ENCODE data around the gene CSF2RB. TPM values are rescaled to one million over a fixed set of nuclear protein-coding genes. Genes with fewer than 3 reads are reported as not detected.

Gene CSF2RB
- total and polyA plus RNA-seq, 9 donors = 0.53 to 2.3 (median 1.8) TPM

- intact Hi-C loops (cut with DNase I) = no loop called here
- no peak for TF ChIP-seq POLR2A (IDR thresholded peaks at IDR 0.05)
- no peak for TF ChIP-seq CTCF (IDR thresholded peaks at IDR 0.05)
- TF ChIP-seq EP300 (IDR thresholded peaks at IDR 0.05) = no peak
- Histone ChIP-seq H3K36me3 (no peaks in the 10 kb centered on the region), H3K9me3 (peaks cover 0 to 3% of the 10 kb centered on the region in 2 donors), H3K27ac (no peak overlapping the region), H3K4me3 (no peak overlapping the region), H3K4me1 (ENCODE audit: insufficient read depth) (no peaks in the 10 kb centered on the region), H3K27me3 (no peaks in the 10 kb centered on the region)
- 80 to 87% (median 83%) methylated on average over 4 of the region's 4 CpGs for WGBS, 3 donors
- no peak for DNase-seq
Measured at GRCh38 chr22:36898690-36899089, 14.7 kb upstream of the CSF2RB start.

DNA sequence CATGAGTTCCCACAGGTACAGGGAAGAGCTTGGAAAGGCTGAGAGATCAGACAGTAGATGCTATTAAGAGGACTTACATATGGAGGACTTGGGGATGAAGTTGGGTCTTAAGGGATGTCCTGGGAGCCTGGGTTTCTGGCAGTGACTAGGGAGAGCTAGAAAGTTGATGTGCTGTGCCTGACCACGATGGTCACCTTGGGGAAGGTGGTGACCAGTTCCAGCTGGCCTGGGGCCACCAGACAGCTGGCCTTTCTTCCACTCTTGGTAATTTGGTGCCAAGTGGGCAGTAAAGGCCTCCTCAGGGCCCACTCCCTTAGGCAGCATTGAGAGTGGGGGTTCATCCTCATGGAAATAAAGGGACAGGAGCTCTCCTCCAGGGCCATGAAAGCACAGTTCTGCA is 13.9 kb upstream of the CSF2RB start:
- H3K27me3 ChIP-seq = no peaks in the 10 kb centered on the region
- WGBS, 3 donors = 53 to 75% (median 72%) methylated on average over 1 of the region's 1 CpG
- DNase-seq = no peak

GRCh38 chr22:36900225-36900624 is 13.2 kb upstream of the CSF2RB start:
- Histone ChIP-seq H3K27me3 (no peaks in the 10 kb centered on the region), H3K4me3 (no peak overlapping the region), H3K36me3 (no peaks in the 10 kb centered on the region), H3K4me1 (ENCODE audit: insufficient read depth) (no peaks in the 10 kb centered on the region), H3K9me3 (peaks cover 0 to 3% of the 10 kb centered on the region in 2 donors), H3K27ac (no peak overlapping the region)
- TF ChIP-seq EP300 (IDR thresholded peaks at IDR 0.05) (no peak), CTCF (IDR thresholded peaks at IDR 0.05) (no peak), POLR2A (IDR thresholded peaks at IDR 0.05) (no peak)
- WGBS, 3 donors = 63 to 73% (median 66%) methylated on average over 2 of the region's 2 CpGs
- intact Hi-C loops (cut with DNase I) = no loop called here
- DNase-seq = no peak

More for the DNA sequence above, 13.9 kb upstream of the CSF2RB start:
- no peaks in the 10 kb centered on the region for H3K4me1 ChIP-seq (ENCODE audit: insufficient read depth)
- H3K36me3 ChIP-seq = no peaks in the 10 kb centered on the region
- TF ChIP-seq POLR2A (IDR thresholded peaks at IDR 0.05) (no peak), EP300 (IDR thresholded peaks at IDR 0.05) (no peak), CTCF (IDR thresholded peaks at IDR 0.05) (no peak)
- no peak overlapping the region for H3K27ac ChIP-seq
- H3K4me3 ChIP-seq = no peak overlapping the region
- intact Hi-C loops (cut with DNase I) = no loop called here
- peaks cover 0 to 3% of the 10 kb centered on the region in 2 donors for H3K9me3 ChIP-seq

GRCh38 chr22:36900880-36901279 is 12.5 kb upstream of the CSF2RB start:
- peaks cover 0 to 3% of the 10 kb centered on the region in 2 donors for H3K9me3 ChIP-seq
- no peak overlapping the region for H3K4me3 ChIP-seq
- 29 to 41% (median 36%) methylated on average over 4 of the region's 4 CpGs for WGBS, 3 donors
- no peaks in the 10 kb centered on the region for H3K4me1 ChIP-seq (ENCODE audit: insufficient read depth)
- no peak overlapping the region for H3K27ac ChIP-seq
- intact Hi-C loops (cut with DNase I) = no loop called here
- no peak for TF ChIP-seq CTCF (IDR thresholded peaks at IDR 0.05)
- no peak for TF ChIP-seq EP300 (IDR thresholded peaks at IDR 0.05)
- no peak for TF ChIP-seq POLR2A (IDR thresholded peaks at IDR 0.05)
- H3K27me3 ChIP-seq = no peaks in the 10 kb centered on the region
- no peaks in the 10 kb centered on the region for H3K36me3 ChIP-seq
- no peak for DNase-seq
